Measurements from ENCODE around the gene XIRP1.

Gene XIRP1

GRCh38 chr3:39136533-39137434, 55.6 kb downstream of the XIRP1 start:
- ATAC-seq (no peak), DNase-seq (no peak)
- H3K4me1 Mint-ChIP-seq: peaks cover 51% of the 10 kb centered on the region
- H3K9me3 Mint-ChIP-seq: no peaks in the 10 kb centered on the region
- no peak overlapping the region for H3K4me3 Mint-ChIP-seq
- no peaks in the 10 kb centered on the region for H3K27me3 Mint-ChIP-seq
- H3K27ac Mint-ChIP-seq: peak overlapping the region in 1 of 2 donors; percentile 56

- Mint-ChIP-seq H3K27ac (peak overlapping the region in 1 of 2 donors; percentile 77), H3K4me3 (no peak overlapping the region), H3K9me3 (no peaks in the 10 kb centered on the region), H3K27me3 (no peaks in the 10 kb centered on the region), H3K4me1 (peaks cover 36% of the 10 kb centered on the region)
- ATAC-seq (no peak), DNase-seq (no peak)
Measured at GRCh38 chr3:39135170-39135805, 57.1 kb downstream of the XIRP1 start.

GRCh38 chr3:39134305-39134704, 58.1 kb downstream of the XIRP1 start:
- peak overlapping the region in 1 of 2 donors; percentile 50 for H3K27ac Mint-ChIP-seq
- no peaks in the 10 kb centered on the region for H3K9me3 Mint-ChIP-seq
- ATAC-seq (peak; percentile 21), DNase-seq (no peak)
- peaks cover 28% of the 10 kb centered on the region for H3K4me1 Mint-ChIP-seq
- no peaks in the 10 kb centered on the region for H3K27me3 Mint-ChIP-seq
- no peak overlapping the region for H3K4me3 Mint-ChIP-seq

- Mint-ChIP-seq H3K4me1 (peaks cover 23% of the 10 kb centered on the region), H3K9me3 (no peaks in the 10 kb centered on the region), H3K27me3 (no peaks in the 10 kb centered on the region), H3K4me3 (no peak overlapping the region), H3K27ac (no peak overlapping the region)
- no peak for DNase-seq
- peak; percentile 57 for ATAC-seq
Measured at GRCh38 chr3:39133822-39134221, 58.6 kb downstream of the XIRP1 start.
